H1 (cell line): ENCODE results near the gene ISL2. TPM values are rescaled to one million over a fixed set of nuclear protein-coding genes. Genes with fewer than 3 reads are reported as not detected.

Experiments
- CTCF ChIA-PET: fragments of 300-600 bp; sonication (Branson Sonifier 250); formaldehyde crosslinking; loops from one replicate; lab custom pipeline; 2021; ENCODE audit not compliant: partially characterized antibody; lab: Charles Lee
- POLR2A ChIA-PET: fragments of 300-600 bp; sonication (Branson Sonifier 250); formaldehyde crosslinking; loops from one replicate; lab custom pipeline; 2021; ENCODE audit warnings: inconsistent platforms; ENCODE audit not compliant: partially characterized antibody; lab: Charles Lee
- DNase-seq, 2 experiments: peaks; one replicate each; pipeline versions ENCODE4 v3.0.0 to v3.0.0-alpha.2; 2010 to 2022; ENCODE audit warnings: low spot score in 2 of 2, low read depth in 1 of 2, mixed read lengths in 1 of 2
- FAIRE-seq: peaks from 2 replicates; lab custom pipeline; 2011; peaks lifted over from hg19 to GRCh38; lab: Jason Lieb, UNC
- H2AFZ ChIP-seq: 2 replicates; pipeline ENCODE4 v1.8.1; 2012; ENCODE audit warnings: low read length, inconsistent platforms
- H2AK5ac ChIP-seq: 2 replicates; pipeline ENCODE4 v1.6.1; 2013; ENCODE audit warnings: low read depth, low read length
- H2BK120ac ChIP-seq: replicated peaks from 2 replicates; pipeline ENCODE3; 2013; ENCODE audit warnings: low read depth, low read length, inconsistent platforms
- H2BK12ac ChIP-seq: 2 replicates; pipeline ENCODE4 v1.6.1; 2013; ENCODE audit warnings: low read depth, low read length
- H2BK15ac ChIP-seq: 2 replicates; pipeline ENCODE4 v1.6.1; 2013; ENCODE audit warnings: low read length
- H2BK20ac ChIP-seq: 2 replicates; pipeline ENCODE4 v1.6.1; 2013; ENCODE audit warnings: low read length
- H2BK5ac ChIP-seq: 2 replicates; pipeline ENCODE4 v1.6.1; 2013; ENCODE audit warnings: low read depth, low read length
- H3K14ac ChIP-seq: 2 replicates; pipeline ENCODE4 v1.6.1; 2013; ENCODE audit warnings: inconsistent platforms; ENCODE audit not compliant: insufficient read length
- H3K18ac ChIP-seq: 2 replicates; pipeline ENCODE4 v1.6.1; 2013; ENCODE audit warnings: low read length; ENCODE audit errors: extremely low read depth
- H3K23ac ChIP-seq: 2 replicates; pipeline ENCODE4 v1.6.1; 2013; ENCODE audit warnings: inconsistent platforms; ENCODE audit not compliant: insufficient read length
- H3K23me2 ChIP-seq: 2 replicates; pipeline ENCODE4 v1.6.1; 2013; ENCODE audit warnings: low read depth, low read length
- H3K27ac ChIP-seq: 2 replicates; pipeline ENCODE4 v1.6.1; 2011; ENCODE audit warnings: low read depth, low read length, inconsistent platforms
- H3K27me3 ChIP-seq, 4 experiments: replicated peaks in 1 of 4; 1 replicate in 1 of 4; 2 replicates in 3 of 4; pipeline versions ENCODE4 v1.6.1 to v1.8.1; 2011 to 2013; ENCODE audit warnings: low read length in 3 of 4, mild to moderate bottlenecking in 3 of 4, inconsistent platforms in 2 of 4, mixed read lengths in 2 of 4, moderate library complexity in 1 of 4; ENCODE audit not compliant: control insufficient read depth in 3 of 4, insufficient read depth in 3 of 4; ENCODE audit errors: extremely low read depth in 1 of 4
- H3K36me3 ChIP-seq, 4 experiments: 2 replicates each; pipeline versions ENCODE4 v1.6.1 to v1.8.1; 2011 to 2013; ENCODE audit warnings: mild to moderate bottlenecking in 4 of 4, low read length in 3 of 4, moderate library complexity in 2 of 4, control low read depth in 1 of 4, inconsistent platforms in 1 of 4; ENCODE audit not compliant: insufficient read depth in 4 of 4, control insufficient read depth in 2 of 4
- H3K4ac ChIP-seq: replicated peaks from 2 replicates; pipeline ENCODE3; 2013; ENCODE audit warnings: low read length, low read depth, mixed read lengths, inconsistent platforms; ENCODE audit not compliant: insufficient read length
- H3K4me1 ChIP-seq, 4 experiments: replicated peaks in 1 of 4; 1 replicate in 1 of 4; 2 replicates in 3 of 4; pipeline versions ENCODE4 v1.6.1 to v1.8.1; 2011 to 2013; ENCODE audit warnings: low read length in 3 of 4, inconsistent platforms in 2 of 4, mixed read lengths in 1 of 4; ENCODE audit not compliant: insufficient read depth in 4 of 4, control insufficient read depth in 3 of 4
- H3K4me2 ChIP-seq, 2 experiments: 2 replicates each; pipeline versions ENCODE4 v1.6.1 to v1.8.1; 2011 to 2013; ENCODE audit warnings: low read depth in 2 of 2, low read length in 2 of 2, control low read depth in 1 of 2, inconsistent platforms in 1 of 2, mild to moderate bottlenecking in 1 of 2; ENCODE audit not compliant: insufficient read depth in 1 of 2
- H3K4me3 ChIP-seq, 4 experiments: fragments of 200-600, 300-600 bp in 1 of 4; sonication (generic), shearing (Covaris generic), sonication (Bioruptor Twin) in 1 of 4; 2 replicates each; pipeline versions ENCODE4 v1.5.1 to v1.8.1; 2011 to 2016; ENCODE audit warnings: low read length in 4 of 4, low read depth in 3 of 4, control low read depth in 2 of 4, inconsistent platforms in 2 of 4, mild to moderate bottlenecking in 2 of 4, mixed read lengths in 1 of 4, moderate library complexity in 1 of 4; ENCODE audit not compliant: insufficient read depth in 2 of 4; ENCODE audit errors: extremely low read depth in 1 of 4
- H3K56ac ChIP-seq: replicated peaks from 2 replicates; pipeline ENCODE3; 2013; ENCODE audit warnings: low read depth, mild to moderate bottlenecking, mixed read lengths, low read length, inconsistent platforms; ENCODE audit not compliant: insufficient read length
- H3K79me1 ChIP-seq: 2 replicates; pipeline ENCODE4 v1.6.1; 2013; ENCODE audit warnings: low read depth, low read length, control low read depth
- H3K79me2 ChIP-seq, 2 experiments: 2 replicates each; pipeline versions ENCODE4 v1.6.1 to v1.8.1; 2012 to 2013; ENCODE audit warnings: low read length in 2 of 2, mild to moderate bottlenecking in 2 of 2, inconsistent platforms in 1 of 2; ENCODE audit not compliant: insufficient read depth in 2 of 2, control insufficient read depth in 1 of 2
- H3K9ac ChIP-seq, 4 experiments: replicated peaks in 1 of 4; 1 replicate in 1 of 4; 2 replicates in 3 of 4; pipeline versions ENCODE4 v1.6.1 to v1.8.1; 2011 to 2013; ENCODE audit warnings: low read depth in 3 of 4, low read length in 3 of 4, control low read depth in 2 of 4, mild to moderate bottlenecking in 2 of 4, moderate library complexity in 2 of 4, inconsistent platforms in 1 of 4; ENCODE audit errors: extremely low read depth in 1 of 4
- H3K9me3 ChIP-seq, 2 experiments: 2 replicates each; pipeline versions ENCODE4 v1.6.1 to v1.8.1; 2012 to 2013; ENCODE audit warnings: mild to moderate bottlenecking in 2 of 2, moderate library complexity in 2 of 2, control low read depth in 1 of 2, inconsistent platforms in 1 of 2, low read depth in 1 of 2, low read length in 1 of 2, mixed read lengths in 1 of 2; ENCODE audit not compliant: insufficient read depth in 2 of 2
- H4K20me1 ChIP-seq, 2 experiments: replicated peaks in 1 of 2; 2 replicates each; pipeline versions ENCODE3 to v1.8.1; 2011 to 2013; ENCODE audit warnings: inconsistent platforms in 2 of 2, low read length in 2 of 2, mild to moderate bottlenecking in 1 of 2; ENCODE audit not compliant: insufficient read depth in 2 of 2, control insufficient read depth in 1 of 2
- H4K5ac ChIP-seq: 2 replicates; pipeline ENCODE4 v1.6.1; 2013; ENCODE audit warnings: low read length, low read depth, mixed read lengths, inconsistent platforms; ENCODE audit not compliant: insufficient read length
- H4K8ac ChIP-seq: 2 replicates; pipeline ENCODE4 v1.8.0; 2013; ENCODE audit warnings: mild to moderate bottlenecking, moderate library complexity, low read length, inconsistent platforms; ENCODE audit not compliant: insufficient read depth; ENCODE audit errors: extremely low read depth
- H4K91ac ChIP-seq: replicated peaks from 2 replicates; pipeline ENCODE3; 2013; ENCODE audit warnings: low read length, mixed read lengths, inconsistent platforms; ENCODE audit not compliant: insufficient read length
- ATF3 ChIP-seq: IDR thresholded peaks from 2 replicates; pipeline ENCODE4 v1.6.1; 2011; ENCODE audit warnings: low read depth, mild to moderate bottlenecking, low read length; ENCODE audit not compliant: insufficient read depth
- BCL11A ChIP-seq, 2 experiments: IDR thresholded peaks; one replicate each; pipeline ENCODE4 v1.6.1; 2011; ENCODE audit warnings: low read depth in 2 of 2, low read length in 2 of 2, mild to moderate bottlenecking in 2 of 2
- CEBPB ChIP-seq: IDR thresholded peaks from 2 replicates; pipeline ENCODE4 v1.6.1; 2012; ENCODE audit warnings: low read depth, low read length
- CHD1 ChIP-seq: IDR thresholded peaks from 2 replicates; pipeline ENCODE4 v1.6.1; 2012; ENCODE audit warnings: low read depth, low read length, improper control_type of control experiment
- CHD2 ChIP-seq: IDR thresholded peaks from 2 replicates; pipeline ENCODE4 v1.6.1; 2012; ENCODE audit warnings: low read length, improper control_type of control experiment
- CREB1 ChIP-seq: IDR thresholded peaks from 2 replicates; pipeline ENCODE4 v1.6.1; 2012; ENCODE audit warnings: inconsistent platforms
- FOSL1 ChIP-seq: IDR thresholded peaks from 2 replicates; pipeline ENCODE4 v1.6.1; 2011; ENCODE audit warnings: mild to moderate bottlenecking, low read depth, low read length, moderate library complexity; ENCODE audit not compliant: insufficient read depth
- HDAC6 ChIP-seq: IDR thresholded peaks from one replicate; pipeline ENCODE4 v1.7.1; 2012; ENCODE audit warnings: low read depth, mild to moderate bottlenecking, inconsistent platforms, low read length, moderate library complexity
- JUN ChIP-seq: IDR thresholded peaks from 2 replicates; pipeline ENCODE4 v1.6.1; 2011; ENCODE audit warnings: low read depth, mild to moderate bottlenecking, improper control_type of control experiment, low read length
- KDM1A ChIP-seq: fragments of 200-600, 300-600 bp; sonication (generic); IDR thresholded peaks from 2 replicates; pipeline ENCODE4 v1.7.1; 2016; ENCODE audit warnings: mild to moderate bottlenecking, low read length, borderline replicate concordance
- MAX ChIP-seq: IDR thresholded peaks from 2 replicates; pipeline ENCODE4 v1.6.1; 2012; ENCODE audit warnings: inconsistent platforms
- NANOG ChIP-seq: IDR thresholded peaks from 2 replicates; pipeline ENCODE4 v1.6.1; 2011; ENCODE audit warnings: low read length, low read depth, mild to moderate bottlenecking, inconsistent platforms; ENCODE audit not compliant: insufficient read depth, poor library complexity, severe bottlenecking
- SIN3A ChIP-seq, 2 experiments: IDR thresholded peaks in 1 of 2; conservative IDR thresholded peaks in 1 of 2; 2 replicates each; pipeline ENCODE4 v1.6.1; 2011 to 2012; ENCODE audit warnings: low read length in 2 of 2, improper control_type of control experiment in 1 of 2, low read depth in 1 of 2, mild to moderate bottlenecking in 1 of 2
- SP4 ChIP-seq: IDR thresholded peaks from 2 replicates; pipeline ENCODE4 v1.6.1; 2012; ENCODE audit warnings: low read length, inconsistent platforms
- TBP ChIP-seq: IDR thresholded peaks from 2 replicates; pipeline ENCODE4 v1.6.1; 2011; ENCODE audit warnings: low read depth, low read length, improper control_type of control experiment
- ZNF274 ChIP-seq: IDR thresholded peaks from 2 replicates; pipeline ENCODE4 v1.7.0; 2012; ENCODE audit warnings: low read length, borderline replicate concordance; ENCODE audit errors: extremely low read depth
- polyA plus RNA-seq, 7 experiments: library from polyadenylated mRNA; depleted of rRNA in 3 of 7; stranded (reverse) in 5 of 7; unstranded in 2 of 7; fragments of >200 nt in 5 of 7; fragments of 200-250 nt in 2 of 7; gene quantifications; 1 replicate in 5 of 7; 2 replicates in 1 of 7; 4 replicates in 1 of 7; pipeline versions ENCODE4 v1.2.1 to v1.2.3, GENCODE V29; 2011 to 2013; ENCODE audit warnings: missing spikeins in 2 of 7, mixed read lengths in 2 of 7
- total RNA-seq: library from RNA; stranded (reverse); fragmentation: NEBNext Ultra II Directional; extraction: Animal tissue kit (Norgen Biotek cat#: 25700); gene quantifications from 2 replicates; pipeline ENCODE4 v1.2.1, GENCODE V29; 2021

Gene ISL2
- total and polyA plus RNA-seq, 2 of the 8 experiments (the other 6 are each of a cell fraction or from before 2014, with no cell fraction given): 0.32 to 0.99 TPM

DNA sequence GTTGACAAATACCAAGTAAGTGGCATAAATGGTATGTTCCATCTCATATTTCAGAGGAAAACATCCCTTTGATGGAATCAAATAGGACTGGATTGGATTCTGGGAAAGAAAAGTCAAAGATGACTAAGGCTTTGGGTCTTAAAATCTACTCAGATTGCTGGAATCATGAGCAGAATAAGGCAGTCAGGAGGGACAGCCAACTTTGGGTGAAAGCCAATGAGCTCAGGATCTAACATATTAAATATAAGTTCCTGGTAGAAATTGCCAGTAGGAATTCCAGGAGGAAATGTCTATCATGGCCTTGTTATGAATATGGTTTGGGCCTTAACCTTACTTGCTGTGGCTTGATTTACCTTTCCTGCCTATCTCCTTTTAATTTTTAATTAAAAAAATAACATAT lies 55.3 kb downstream of the ISL2 start:
- no peak overlapping the region for H3K14ac ChIP-seq
- H3K9me3 ChIP-seq: no peaks in the 10 kb centered on the region
- DNase-seq (no peak), FAIRE-seq (no peak)
- no peak overlapping the region for H2AK5ac ChIP-seq
- ChIA-PET POLR2A (no interaction called here), CTCF (interaction anchor here (0.6 to 1.2 kb wide), 4 partner anchors 11 to 456 kb away, joined by 3 read pairs; no protein-coding TSS in a partner anchor)
- H3K4ac ChIP-seq: no peak overlapping the region
- H4K91ac ChIP-seq: no peak overlapping the region
- H2BK15ac ChIP-seq: no peak overlapping the region
- H2AFZ ChIP-seq: no peak overlapping the region
- H4K8ac ChIP-seq: no peak overlapping the region
- no peak overlapping the region for H3K18ac ChIP-seq
- no peak overlapping the region for H3K4me2 ChIP-seq
- H3K27me3 ChIP-seq: no peaks in the 10 kb centered on the region
- H4K20me1 ChIP-seq: no peaks in the 10 kb centered on the region
- no peak overlapping the region for H2BK5ac ChIP-seq
- H2BK12ac ChIP-seq: no peak overlapping the region
- H3K23ac ChIP-seq: no peak overlapping the region
- no peaks in the 10 kb centered on the region for H3K79me2 ChIP-seq
- H3K56ac ChIP-seq: no peak overlapping the region
- no peak overlapping the region for H3K9ac ChIP-seq
- H3K4me3 ChIP-seq: no peak overlapping the region
- H3K79me1 ChIP-seq: no peaks in the 10 kb centered on the region
- no peaks in the 10 kb centered on the region for H3K23me2 ChIP-seq
- H2BK120ac ChIP-seq: no peak overlapping the region
- no peaks in the 10 kb centered on the region for H3K4me1 ChIP-seq
- no peak overlapping the region for H3K27ac ChIP-seq
- H3K36me3 ChIP-seq: no peaks in the 10 kb centered on the region
- H2BK20ac ChIP-seq: no peak overlapping the region
- H4K5ac ChIP-seq: no peak overlapping the region
- TF ChIP-seq CEBPB (no peak), SP4 (no peak), CHD1 (no peak), SIN3A (conservative IDR thresholded peaks at IDR 0.05 in 1 of 2, IDR thresholded peaks at IDR 0.05 in 1 of 2; ENCODE audit: low read depth in 1 of 2, low read length in 2 of 2) (no peak), ZNF274 (no peak), MAX (no peak), ATF3 (no peak), KDM1A (no peak), FOSL1 (no peak), JUN (no peak), NANOG (no peak), CHD2 (no peak), CREB1 (no peak), TBP (no peak), BCL11A (IDR thresholded peaks at IDR 0.05; ENCODE audit: low read depth in 2 of 2, low read length in 2 of 2) (no peak), HDAC6 (no peak)
